WERI-Rb-1 (cell line): ENCODE results near the gene TMEM225B.

Experiments used
- DNase-seq: peaks from one replicate; pipeline ENCODE4 v3.0.0-alpha.2; 2020
- H3K27ac ChIP-seq: fragments of 250-450 bp; sonication (Bioruptor Pico); 2 replicates; pipeline ENCODE4 v1.5.1; 2020; ENCODE audit warnings: mild to moderate bottlenecking, moderate library complexity
- H3K27me3 ChIP-seq: fragments of 250-450 bp; sonication (Bioruptor Pico); 2 replicates; pipeline ENCODE4 v1.5.1; 2021; ENCODE audit warnings: mild to moderate bottlenecking, low read depth, moderate library complexity; ENCODE audit not compliant: insufficient read depth, severe bottlenecking
- H3K36me3 ChIP-seq: fragments of 250-450 bp; sonication (Bioruptor Pico); 2 replicates; pipeline ENCODE4 v1.5.1; 2020; ENCODE audit warnings: mild to moderate bottlenecking, moderate library complexity
- H3K4me3 ChIP-seq: 2 replicates; pipeline ENCODE4 v1.5.1; 2011; ENCODE audit warnings: low read depth, mild to moderate bottlenecking, control low read depth, low read length
- H3K9me3 ChIP-seq: fragments of 250-450 bp; sonication (Bioruptor Pico); 2 replicates; pipeline ENCODE4 v1.5.1; 2021; ENCODE audit warnings: mild to moderate bottlenecking, moderate library complexity; ENCODE audit not compliant: severe bottlenecking
- CTCF ChIP-seq: IDR thresholded peaks from 2 replicates; pipeline ENCODE4 v1.5.1; 2011; ENCODE audit warnings: low read depth, mild to moderate bottlenecking, control low read depth, inconsistent platforms, low read length

TMEM225B gene

DNA sequence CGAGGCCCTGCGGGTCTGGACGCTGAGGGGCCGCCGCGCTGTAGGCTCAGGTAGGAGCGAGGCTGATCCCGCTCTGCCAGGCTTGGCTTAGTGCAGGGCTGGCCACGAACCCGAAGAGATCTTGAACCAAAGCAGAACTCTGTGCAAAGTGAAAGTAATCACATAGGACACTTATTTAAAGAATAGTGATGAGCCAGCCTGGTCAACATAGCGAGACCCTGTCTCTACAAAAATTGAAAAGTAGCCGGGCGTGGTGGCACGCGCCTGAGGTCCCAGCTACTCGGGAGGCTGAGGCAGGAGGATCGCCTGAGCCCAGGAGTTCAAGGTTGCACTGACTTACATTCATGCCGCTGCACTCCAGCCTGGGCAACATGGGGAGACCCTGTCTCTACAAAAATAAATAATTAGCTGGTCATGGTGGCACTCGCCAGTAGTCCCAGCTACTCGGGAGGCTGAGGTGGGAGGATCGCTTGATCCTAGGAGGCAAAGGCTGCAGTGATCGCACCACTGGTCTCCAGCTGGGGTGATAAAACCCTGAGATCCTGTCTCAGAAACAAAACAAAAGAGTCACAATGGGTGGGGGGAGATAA lies 19.2 kb downstream of the TMEM225B start:
- Histone ChIP-seq H3K4me3 (peak overlapping the region; percentile 76), H3K9me3 (no peaks in the 10 kb centered on the region), H3K36me3 (peaks cover 43% of the 10 kb centered on the region), H3K27me3 (no peaks in the 10 kb centered on the region), H3K27ac (peak overlapping the region; percentile 88)
- TF ChIP-seq CTCF, result no peak
- DNase-seq, result no peak

DNA sequence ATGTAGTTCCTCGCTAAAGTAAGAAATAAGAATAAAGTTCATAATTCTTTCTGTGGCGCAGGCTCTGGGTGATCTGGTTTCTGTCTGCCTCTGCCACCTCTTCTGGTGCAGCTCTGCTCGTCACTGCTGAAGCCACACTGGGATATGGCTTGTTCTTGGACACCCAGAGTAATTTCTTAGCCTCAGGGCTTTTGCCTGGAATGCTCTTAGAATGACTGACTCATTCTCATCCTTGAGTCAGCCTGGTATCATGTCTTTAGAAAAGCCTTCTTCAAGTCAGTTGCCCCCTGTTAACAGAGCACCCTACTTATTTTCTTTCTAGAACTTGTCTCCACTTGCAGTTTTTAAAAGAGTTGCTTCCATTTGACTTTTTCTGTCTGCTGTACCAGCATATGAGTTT lies 20.7 kb downstream of the TMEM225B start:
- DNase-seq, result no peak
- Histone ChIP-seq H3K4me3 (no peak overlapping the region), H3K27me3 (no peaks in the 10 kb centered on the region), H3K36me3 (peaks cover 58% of the 10 kb centered on the region), H3K9me3 (no peaks in the 10 kb centered on the region), H3K27ac (no peak overlapping the region)
- no peak for TF ChIP-seq CTCF

GRCh38 chr7:99619571-99620130 lies 21.6 kb downstream of the TMEM225B start:
- Histone ChIP-seq H3K4me3 (no peak overlapping the region), H3K27me3 (no peaks in the 10 kb centered on the region), H3K36me3 (peaks cover 67% of the 10 kb centered on the region), H3K27ac (no peak overlapping the region), H3K9me3 (no peaks in the 10 kb centered on the region)
- no peak for DNase-seq
- TF ChIP-seq CTCF, result no peak

GRCh38 chr7:99621271-99621670 lies 23.2 kb downstream of the TMEM225B start:
- no peak overlapping the region for H3K27ac ChIP-seq
- no peak for TF ChIP-seq CTCF
- peaks cover 78% of the 10 kb centered on the region for H3K36me3 ChIP-seq
- H3K27me3 ChIP-seq, result no peaks in the 10 kb centered on the region
- no peaks in the 10 kb centered on the region for H3K9me3 ChIP-seq
- no peak for DNase-seq
- no peak overlapping the region for H3K4me3 ChIP-seq

DNA sequence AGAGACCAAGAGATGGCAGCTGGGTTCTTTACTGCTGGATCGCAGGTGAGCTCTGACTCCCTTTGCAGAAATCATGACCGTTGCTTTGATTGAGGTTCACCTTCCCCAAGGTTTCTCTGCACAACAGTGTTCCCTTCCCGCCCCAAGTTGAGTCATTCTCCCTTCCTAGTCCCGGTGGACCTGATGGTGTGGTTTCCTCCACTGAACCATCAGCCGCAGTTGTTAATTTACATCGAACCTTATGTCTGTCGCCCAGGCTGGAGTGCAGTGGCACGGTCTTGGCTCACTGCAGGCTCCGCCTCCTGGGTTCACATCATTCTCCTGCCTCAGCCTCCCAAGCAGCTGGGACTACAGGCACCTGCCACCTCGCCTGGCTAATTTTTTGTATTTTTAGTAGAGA lies 24.5 kb downstream of the TMEM225B start:
- H3K27me3 ChIP-seq, result no peaks in the 10 kb centered on the region
- no peak for TF ChIP-seq CTCF
- H3K4me3 ChIP-seq, result no peak overlapping the region
- peaks cover 89% of the 10 kb centered on the region for H3K36me3 ChIP-seq
- DNase-seq, result no peak
- H3K9me3 ChIP-seq, result no peaks in the 10 kb centered on the region
- H3K27ac ChIP-seq, result no peak overlapping the region

- H3K9me3 ChIP-seq, result no peaks in the 10 kb centered on the region
- no peak overlapping the region for H3K4me3 ChIP-seq
- H3K27me3 ChIP-seq, result no peaks in the 10 kb centered on the region
- DNase-seq, result no peak
- H3K36me3 ChIP-seq, result peaks cover 85% of the 10 kb centered on the region
- TF ChIP-seq CTCF, result no peak
- no peak overlapping the region for H3K27ac ChIP-seq
Observed at GRCh38 chr7:99623091-99623693, 25.1 kb downstream of the TMEM225B start.
